ENCODE results near the gene IRAK1. TPM values are rescaled to one million over a fixed set of nuclear protein-coding genes. Genes with fewer than 3 reads are reported as not detected.

The IRAK1 gene
- total and polyA plus RNA-seq, 2 of the 13 experiments (the other 11 are each of a cell fraction or from before 2014, with no cell fraction given): 57.7 to 77.3 TPM

DNA sequence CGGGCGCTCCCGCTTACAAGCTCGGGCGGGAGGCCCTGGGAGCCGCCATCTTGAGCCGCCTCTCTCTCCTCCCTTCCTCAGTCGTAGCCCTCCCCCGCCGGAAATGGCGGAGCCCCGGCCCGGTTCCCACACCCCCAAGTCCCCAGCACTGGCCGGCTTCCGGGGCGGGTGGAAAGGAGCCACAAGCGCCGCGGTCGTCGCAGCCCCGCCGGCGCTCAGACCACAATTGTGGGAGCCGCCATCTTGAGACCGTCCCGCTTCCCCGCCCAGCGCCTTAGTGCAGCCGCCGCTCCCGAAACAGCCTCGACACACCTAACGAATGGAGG is 48.6 kb downstream of the IRAK1 start (continued):
- TF ChIP-seq, protein P1, sequence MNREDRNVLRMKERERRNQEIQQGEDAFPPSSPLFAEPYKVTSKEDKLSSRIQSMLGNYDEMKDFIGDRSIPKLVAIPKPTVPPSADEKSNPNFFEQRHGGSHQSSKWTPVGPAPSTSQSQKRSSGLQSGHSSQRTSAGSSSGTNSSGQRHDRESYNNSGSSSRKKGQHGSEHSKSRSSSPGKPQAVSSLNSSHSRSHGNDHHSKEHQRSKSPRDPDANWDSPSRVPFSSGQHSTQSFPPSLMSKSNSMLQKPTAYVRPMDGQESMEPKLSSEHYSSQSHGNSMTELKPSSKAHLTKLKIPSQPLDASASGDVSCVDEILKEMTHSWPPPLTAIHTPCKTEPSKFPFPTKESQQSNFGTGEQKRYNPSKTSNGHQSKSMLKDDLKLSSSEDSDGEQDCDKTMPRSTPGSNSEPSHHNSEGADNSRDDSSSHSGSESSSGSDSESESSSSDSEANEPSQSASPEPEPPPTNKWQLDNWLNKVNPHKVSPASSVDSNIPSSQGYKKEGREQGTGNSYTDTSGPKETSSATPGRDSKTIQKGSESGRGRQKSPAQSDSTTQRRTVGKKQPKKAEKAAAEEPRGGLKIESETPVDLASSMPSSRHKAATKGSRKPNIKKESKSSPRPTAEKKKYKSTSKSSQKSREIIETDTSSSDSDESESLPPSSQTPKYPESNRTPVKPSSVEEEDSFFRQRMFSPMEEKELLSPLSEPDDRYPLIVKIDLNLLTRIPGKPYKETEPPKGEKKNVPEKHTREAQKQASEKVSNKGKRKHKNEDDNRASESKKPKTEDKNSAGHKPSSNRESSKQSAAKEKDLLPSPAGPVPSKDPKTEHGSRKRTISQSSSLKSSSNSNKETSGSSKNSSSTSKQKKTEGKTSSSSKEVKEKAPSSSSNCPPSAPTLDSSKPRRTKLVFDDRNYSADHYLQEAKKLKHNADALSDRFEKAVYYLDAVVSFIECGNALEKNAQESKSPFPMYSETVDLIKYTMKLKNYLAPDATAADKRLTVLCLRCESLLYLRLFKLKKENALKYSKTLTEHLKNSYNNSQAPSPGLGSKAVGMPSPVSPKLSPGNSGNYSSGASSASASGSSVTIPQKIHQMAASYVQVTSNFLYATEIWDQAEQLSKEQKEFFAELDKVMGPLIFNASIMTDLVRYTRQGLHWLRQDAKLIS (CRISPR knock-in tag; IDR thresholded peaks at IDR 0.05): no peak
- TF ChIP-seq ETV5 (CRISPR knock-in tag; IDR thresholded peaks at IDR 0.05; ENCODE audit: borderline replicate concordance): peak; percentile 38; the same call in 1 of the 2 replicates
- TF ChIP-seq, protein P2, sequence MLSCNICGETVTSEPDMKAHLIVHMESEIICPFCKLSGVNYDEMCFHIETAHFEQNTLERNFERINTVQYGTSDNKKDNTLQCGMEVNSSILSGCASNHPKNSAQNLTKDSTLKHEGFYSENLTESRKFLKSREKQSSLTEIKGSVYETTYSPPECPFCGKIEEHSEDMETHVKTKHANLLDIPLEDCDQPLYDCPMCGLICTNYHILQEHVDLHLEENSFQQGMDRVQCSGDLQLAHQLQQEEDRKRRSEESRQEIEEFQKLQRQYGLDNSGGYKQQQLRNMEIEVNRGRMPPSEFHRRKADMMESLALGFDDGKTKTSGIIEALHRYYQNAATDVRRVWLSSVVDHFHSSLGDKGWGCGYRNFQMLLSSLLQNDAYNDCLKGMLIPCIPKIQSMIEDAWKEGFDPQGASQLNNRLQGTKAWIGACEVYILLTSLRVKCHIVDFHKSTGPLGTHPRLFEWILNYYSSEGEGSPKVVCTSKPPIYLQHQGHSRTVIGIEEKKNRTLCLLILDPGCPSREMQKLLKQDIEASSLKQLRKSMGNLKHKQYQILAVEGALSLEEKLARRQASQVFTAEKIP (CRISPR knock-in tag; IDR thresholded peaks at IDR 0.05; ENCODE audit: borderline replicate concordance): no peak
- TF ChIP-seq YEATS4 (CRISPR knock-in tag; IDR thresholded peaks at IDR 0.05; ENCODE audit: borderline replicate concordance): no peak
- TF ChIP-seq, protein P3, sequence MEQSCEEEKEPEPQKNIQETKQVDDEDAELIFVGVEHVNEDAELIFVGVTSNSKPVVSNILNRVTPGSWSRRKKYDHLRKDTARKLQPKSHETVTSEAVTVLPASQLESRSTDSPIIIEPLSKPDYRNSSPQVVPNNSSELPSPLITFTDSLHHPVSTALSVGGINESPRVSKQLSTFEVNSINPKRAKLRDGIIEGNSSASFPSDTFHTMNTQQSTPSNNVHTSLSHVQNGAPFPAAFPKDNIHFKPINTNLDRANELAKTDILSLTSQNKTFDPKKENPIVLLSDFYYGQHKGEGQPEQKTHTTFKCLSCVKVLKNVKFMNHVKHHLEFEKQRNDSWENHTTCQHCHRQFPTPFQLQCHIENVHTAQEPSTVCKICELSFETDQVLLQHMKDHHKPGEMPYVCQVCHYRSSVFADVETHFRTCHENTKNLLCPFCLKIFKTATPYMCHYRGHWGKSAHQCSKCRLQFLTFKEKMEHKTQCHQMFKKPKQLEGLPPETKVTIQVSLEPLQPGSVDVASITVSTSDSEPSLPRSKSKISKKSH (CRISPR knock-in tag; IDR thresholded peaks at IDR 0.05; ENCODE audit: borderline replicate concordance): no peak
- no peak for TF ChIP-seq MIXL1 (CRISPR knock-in tag; IDR thresholded peaks at IDR 0.05)
- TF ChIP-seq BCL6 (CRISPR knock-in tag; IDR thresholded peaks at IDR 0.05): no peak
- no peak for TF ChIP-seq GABPA (IDR thresholded peaks at IDR 0.05; ENCODE audit: low read depth, low read length)
- TF ChIP-seq GABPA (CRISPR knock-in tag; IDR thresholded peaks at IDR 0.05; ENCODE audit: low read depth): peak; percentile 90
- TF ChIP-seq HNRNPL (IDR thresholded peaks at IDR 0.05; ENCODE audit: low read depth, low read length): no peak
- no peak for TF ChIP-seq ATAD3A (CRISPR knock-in tag; IDR thresholded peaks at IDR 0.05)
- no peak for TF ChIP-seq FOXJ3 (CRISPR knock-in tag; IDR thresholded peaks at IDR 0.05; ENCODE audit: borderline replicate concordance)
- no peak for TF ChIP-seq ZNF557 (CRISPR knock-in tag; IDR thresholded peaks at IDR 0.05)
- 0 out of 2 replicates have a peak, but pooled peaks have one; percentile 17 for TF ChIP-seq CCDC6 (CRISPR knock-in tag; IDR thresholded peaks at IDR 0.05)
- no peak for TF ChIP-seq MYNN (CRISPR knock-in tag; IDR thresholded peaks at IDR 0.05; ENCODE audit: low read depth)
- TF ChIP-seq REL (CRISPR knock-in tag; conservative IDR thresholded peaks at IDR 0.05): no peak; the same call in 1 of the 2 replicates
- TF ChIP-seq, protein P4, sequence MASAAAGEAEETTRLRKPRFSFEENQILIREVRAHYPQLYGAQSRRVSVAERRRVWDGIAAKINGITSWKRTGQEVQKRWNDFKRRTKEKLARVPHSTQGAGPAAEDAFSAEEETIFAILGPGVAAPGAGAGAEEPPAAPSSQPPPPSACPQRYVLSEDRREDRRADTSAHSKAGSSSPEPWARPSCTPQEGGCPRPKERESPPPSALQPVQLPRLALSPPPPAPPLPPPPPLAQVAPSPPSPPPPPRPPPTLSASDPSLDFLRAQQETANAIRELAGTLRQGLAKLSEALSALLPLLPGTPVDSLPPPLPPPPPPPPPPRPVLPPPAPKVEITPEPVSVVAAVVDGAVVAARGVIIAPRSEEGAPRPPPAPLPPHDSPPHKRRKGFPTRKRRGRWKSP (CRISPR knock-in tag; IDR thresholded peaks at IDR 0.05): no peak

Measured in HepG2 (cell line).